HG02943 (cell line): ENCODE results near the gene MAST4.

ENCODE experiments used
- ATAC-seq: cut with Tn5 transposase; IDR thresholded peaks from one replicate; pipeline ENCODE4 v1.9.1; 2021; ENCODE audit warnings: mild to moderate bottlenecking, low read depth, moderate library complexity; ENCODE audit not compliant: unreplicated experiment

Gene MAST4

GRCh38 chr5:67189931-67190330, 593.7 kb downstream of the MAST4 start:
- ATAC-seq, result no peak

GRCh38 chr5:67190410-67190809, 594.2 kb downstream of the MAST4 start:
- no peak for ATAC-seq

GRCh38 chr5:67190861-67191260, 594.7 kb downstream of the MAST4 start:
- ATAC-seq, result no peak

GRCh38 chr5:67192719-67193438, 596.7 kb downstream of the MAST4 start:
- ATAC-seq, result no peak

- ATAC-seq, result no peak
Observed at GRCh38 chr5:67193439-67193807, 597.2 kb downstream of the MAST4 start.

DNA sequence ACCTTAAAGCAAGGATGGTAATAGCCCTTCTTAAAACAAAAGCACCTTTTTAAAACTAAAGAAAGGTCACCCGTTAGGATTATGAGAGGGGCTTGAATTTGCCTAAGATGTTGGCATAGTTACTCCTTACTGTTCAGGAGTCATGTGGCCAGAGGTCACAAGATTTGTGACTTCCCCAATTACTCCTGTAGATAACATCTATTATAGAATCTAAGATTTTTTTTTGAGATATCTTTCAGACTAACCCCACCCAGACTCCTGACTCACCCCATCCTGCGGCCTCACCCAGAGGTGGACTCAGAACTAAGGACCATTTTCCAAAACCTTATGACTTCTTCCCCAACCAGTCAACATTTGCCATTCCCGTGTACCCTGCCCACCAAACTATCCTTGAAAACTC, 598.0 kb downstream of the MAST4 start:
- no peak for ATAC-seq

DNA sequence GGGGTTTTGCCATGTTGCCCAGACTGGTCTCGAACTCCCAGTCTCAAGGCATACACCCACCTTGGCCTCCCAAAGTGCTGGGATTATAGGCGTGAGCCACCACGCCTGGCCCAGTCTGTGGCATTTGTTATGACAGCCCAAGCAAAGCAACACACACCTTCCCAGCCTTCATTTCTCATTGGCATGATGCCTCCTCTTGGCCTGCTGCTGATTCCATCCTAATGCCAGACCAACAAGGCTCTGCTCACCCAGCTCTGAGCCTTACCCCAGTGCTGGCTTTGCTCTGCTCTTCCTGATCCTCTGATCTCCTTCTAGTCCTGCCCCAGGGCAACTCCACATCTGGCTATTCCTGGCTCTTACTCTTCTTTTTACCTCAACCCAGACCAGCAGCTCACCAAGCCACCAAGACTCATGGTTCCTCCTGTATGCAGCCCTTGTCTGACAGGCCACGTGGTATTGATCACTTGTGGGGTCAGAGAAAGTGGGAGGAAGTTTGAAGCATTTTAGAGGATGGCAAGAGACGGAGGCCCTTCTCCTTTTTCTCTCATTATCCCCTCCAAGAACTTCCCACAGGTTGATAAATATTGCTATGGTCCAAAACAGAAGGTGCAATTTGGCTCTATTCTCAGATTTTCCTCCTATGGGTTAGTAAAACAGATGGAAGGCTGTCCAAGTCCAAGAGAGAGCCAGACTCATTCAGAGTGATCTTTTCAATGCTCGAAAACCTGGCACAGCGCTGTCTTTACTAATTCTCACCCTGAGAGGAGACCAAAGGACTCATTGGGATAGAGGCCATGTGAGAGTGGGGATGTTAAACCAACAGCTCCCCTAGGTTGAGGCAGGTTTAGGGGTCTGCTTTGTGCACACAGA, 599.4 kb downstream of the MAST4 start:
- ATAC-seq, result no peak

- ATAC-seq, result no peak
Observed at GRCh38 chr5:67196537-67197059, 600.4 kb downstream of the MAST4 start, which contains the start of gene CD180. Gene CD180, minus strand, starts transcription at chr5:67196799. Its CDS starts 158 bp downstream, at chr5:67196641.

- ATAC-seq, result no peak
Observed at GRCh38 chr5:67197536-67197935, 601.3 kb downstream of the MAST4 start.

DNA sequence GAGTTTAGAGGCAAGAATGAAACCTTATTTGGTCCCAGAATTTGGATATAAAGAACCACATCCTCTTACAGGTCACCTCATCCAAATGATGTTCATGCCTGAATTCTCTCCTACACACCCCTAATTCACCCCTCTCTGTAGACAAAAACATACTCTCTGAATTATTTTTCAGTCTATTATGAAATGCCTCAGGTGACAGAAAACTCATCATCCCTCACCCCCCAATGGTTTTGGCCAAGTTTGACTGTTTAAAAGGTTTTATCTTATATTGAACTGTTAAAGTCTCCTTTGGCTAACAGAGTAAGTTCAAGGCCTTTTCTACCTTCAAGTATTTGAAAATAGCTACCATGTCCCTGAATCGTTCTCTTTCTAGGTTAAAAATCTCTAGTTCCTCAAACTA, 602.7 kb downstream of the MAST4 start:
- no peak for ATAC-seq

GRCh38 chr5:67199859-67200258, 603.7 kb downstream of the MAST4 start:
- no peak for ATAC-seq

GRCh38 chr5:67200809-67201562, 604.8 kb downstream of the MAST4 start:
- ATAC-seq, result no peak

- ATAC-seq, result no peak
Observed at GRCh38 chr5:67201897-67202549, 605.8 kb downstream of the MAST4 start.

DNA sequence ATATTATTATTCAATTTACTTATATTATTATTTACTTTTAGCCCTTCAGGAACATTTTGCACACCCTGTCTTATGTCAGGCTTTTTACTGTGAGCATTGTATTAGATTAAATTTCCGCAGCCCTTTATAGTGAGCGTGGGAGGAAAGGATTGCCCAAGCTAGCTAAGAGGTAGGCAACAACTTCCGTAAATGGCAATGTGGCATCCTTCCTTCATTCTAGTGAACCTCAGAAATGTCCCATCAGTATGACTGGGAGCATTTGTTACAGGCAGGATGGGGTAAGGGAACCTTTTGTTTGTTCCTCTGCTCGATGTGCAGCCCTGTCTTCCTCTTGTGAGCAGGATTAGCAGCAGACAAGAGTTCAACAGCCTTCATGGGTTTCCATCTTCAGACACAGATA, 606.6 kb downstream of the MAST4 start:
- ATAC-seq, result no peak

DNA sequence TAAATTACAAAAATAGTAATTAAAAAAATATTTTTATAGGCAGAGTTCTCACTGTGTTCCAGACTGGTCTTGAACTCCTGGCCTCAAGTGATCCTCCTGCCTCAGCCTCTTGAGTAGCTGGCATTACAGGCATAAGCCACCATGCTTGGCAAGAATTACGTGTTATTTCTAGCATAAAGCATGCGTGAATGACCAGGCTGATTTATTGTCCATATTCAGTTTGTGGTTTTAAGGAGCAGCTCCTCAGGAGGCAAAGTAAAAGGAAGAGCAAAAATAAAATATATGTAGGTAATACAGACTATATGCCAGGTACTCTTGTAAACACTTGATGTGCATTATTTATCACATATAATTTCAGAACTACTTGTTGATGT, 607.5 kb downstream of the MAST4 start:
- no peak for ATAC-seq

DNA sequence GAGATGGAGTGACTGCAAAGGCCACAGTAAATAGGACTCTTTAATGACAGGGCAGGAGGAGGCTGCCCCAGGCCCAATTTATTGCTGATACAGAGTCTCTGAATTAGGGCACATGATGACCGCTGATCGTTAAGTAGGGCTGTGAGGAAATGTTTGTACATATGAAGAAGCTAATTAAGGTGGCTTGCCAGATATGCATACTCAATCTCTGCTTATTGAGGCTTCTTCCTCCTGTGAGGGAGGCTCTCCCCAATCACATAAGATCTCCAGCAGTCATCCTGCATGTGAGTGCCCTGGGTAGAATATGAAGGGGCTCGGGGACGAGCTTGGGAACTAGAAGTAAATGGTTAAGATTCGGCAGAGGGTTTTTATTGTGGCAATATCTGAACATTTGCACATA, 608.6 kb downstream of the MAST4 start:
- no peak for ATAC-seq

- ATAC-seq, result no peak
Observed at GRCh38 chr5:67205981-67206380, 609.8 kb downstream of the MAST4 start.

DNA sequence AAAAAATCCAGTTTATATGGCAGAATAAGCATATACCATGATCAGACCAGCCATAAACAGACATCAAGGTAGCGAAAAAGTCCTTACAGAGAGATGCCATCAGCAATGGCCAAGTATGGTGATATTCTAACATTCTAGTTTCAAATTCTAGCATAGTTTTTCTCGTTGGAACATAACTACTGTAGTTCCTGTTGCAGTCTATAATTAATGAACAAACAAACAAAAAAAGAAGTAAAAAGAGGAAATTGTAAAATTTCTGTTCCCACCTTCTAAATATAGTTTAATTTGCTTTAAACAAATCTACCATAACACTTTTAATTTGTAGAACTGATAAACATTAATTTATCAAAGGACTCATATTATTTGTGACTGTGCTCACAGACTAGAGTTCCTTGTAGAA, 610.3 kb downstream of the MAST4 start:
- peak; percentile 29 for ATAC-seq

- peak; percentile 89 for ATAC-seq
Observed at GRCh38 chr5:67206929-67207328, 610.7 kb downstream of the MAST4 start.

DNA sequence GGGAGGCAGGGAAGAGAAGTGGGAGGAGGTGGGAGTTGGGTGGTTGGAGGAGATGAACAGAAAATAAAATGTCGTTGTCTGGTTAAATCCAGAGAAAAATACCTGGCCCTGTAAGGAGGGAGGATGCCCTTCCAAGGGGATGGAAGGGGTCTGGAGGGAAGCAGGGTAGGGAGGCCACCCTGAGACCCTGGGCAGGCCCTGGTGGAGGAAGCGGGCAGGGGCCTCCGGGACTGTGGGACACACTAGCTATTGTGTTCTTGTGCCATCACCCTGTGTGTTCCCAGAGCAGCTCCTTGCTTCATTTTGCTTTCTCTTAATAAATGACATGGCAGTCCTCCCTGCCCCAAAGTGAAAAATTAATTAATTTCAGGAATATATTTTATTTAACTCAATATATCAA, 612.2 kb downstream of the MAST4 start:
- no peak for ATAC-seq
